ENCODE results near the gene ZNF70.

- TF ChIP-seq, protein P1, sequence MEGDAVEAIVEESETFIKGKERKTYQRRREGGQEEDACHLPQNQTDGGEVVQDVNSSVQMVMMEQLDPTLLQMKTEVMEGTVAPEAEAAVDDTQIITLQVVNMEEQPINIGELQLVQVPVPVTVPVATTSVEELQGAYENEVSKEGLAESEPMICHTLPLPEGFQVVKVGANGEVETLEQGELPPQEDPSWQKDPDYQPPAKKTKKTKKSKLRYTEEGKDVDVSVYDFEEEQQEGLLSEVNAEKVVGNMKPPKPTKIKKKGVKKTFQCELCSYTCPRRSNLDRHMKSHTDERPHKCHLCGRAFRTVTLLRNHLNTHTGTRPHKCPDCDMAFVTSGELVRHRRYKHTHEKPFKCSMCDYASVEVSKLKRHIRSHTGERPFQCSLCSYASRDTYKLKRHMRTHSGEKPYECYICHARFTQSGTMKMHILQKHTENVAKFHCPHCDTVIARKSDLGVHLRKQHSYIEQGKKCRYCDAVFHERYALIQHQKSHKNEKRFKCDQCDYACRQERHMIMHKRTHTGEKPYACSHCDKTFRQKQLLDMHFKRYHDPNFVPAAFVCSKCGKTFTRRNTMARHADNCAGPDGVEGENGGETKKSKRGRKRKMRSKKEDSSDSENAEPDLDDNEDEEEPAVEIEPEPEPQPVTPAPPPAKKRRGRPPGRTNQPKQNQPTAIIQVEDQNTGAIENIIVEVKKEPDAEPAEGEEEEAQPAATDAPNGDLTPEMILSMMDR (conservative IDR thresholded peaks at IDR 0.05): no peak
- no peak for TF ChIP-seq EZH2 (IDR thresholded peaks at IDR 0.05; ENCODE audit: low read depth)
Observed at GRCh38 chr22:23774114-23774921, 23.4 kb upstream of the ZNF70 start.

Measured in PC-9 (cell line).